ENCODE measurements around the gene SLC29A1.

SLC29A1 gene

GRCh38 chr6:44278774-44279697 lies 55.6 kb downstream of the SLC29A1 start:
- POLR2A ChIA-PET = no interaction called here
- no peak overlapping the region for H3K4me3 ChIP-seq (ENCODE audit: low read depth, low read length)
- no peak for DNase-seq (ENCODE audit: low read depth, low spot score)
- CTCF ChIA-PET = interaction anchor here (5.4 kb wide), 1 partner anchor 11 kb away, joined by 45 read pairs; the partner anchor contains the start of gene TMEM151B
- TF ChIP-seq CTCF (IDR thresholded peaks at IDR 0.05; ENCODE audit: insufficient read depth, low read length, missing control alignments) = no peak
